ENCODE data around the gene CDC23.

Gene CDC23

GRCh38 chr5:138234651-138235050, 21.5 kb upstream of the CDC23 start:
- CTCF ChIA-PET: interaction anchor here (1.2 to 1.3 kb wide), 3 partner anchors 11 to 118 kb away, joined by 3 to 8 read pairs (median 6); partner anchors contain the start of gene KDM3B
- TF ChIP-seq, protein P1, sequence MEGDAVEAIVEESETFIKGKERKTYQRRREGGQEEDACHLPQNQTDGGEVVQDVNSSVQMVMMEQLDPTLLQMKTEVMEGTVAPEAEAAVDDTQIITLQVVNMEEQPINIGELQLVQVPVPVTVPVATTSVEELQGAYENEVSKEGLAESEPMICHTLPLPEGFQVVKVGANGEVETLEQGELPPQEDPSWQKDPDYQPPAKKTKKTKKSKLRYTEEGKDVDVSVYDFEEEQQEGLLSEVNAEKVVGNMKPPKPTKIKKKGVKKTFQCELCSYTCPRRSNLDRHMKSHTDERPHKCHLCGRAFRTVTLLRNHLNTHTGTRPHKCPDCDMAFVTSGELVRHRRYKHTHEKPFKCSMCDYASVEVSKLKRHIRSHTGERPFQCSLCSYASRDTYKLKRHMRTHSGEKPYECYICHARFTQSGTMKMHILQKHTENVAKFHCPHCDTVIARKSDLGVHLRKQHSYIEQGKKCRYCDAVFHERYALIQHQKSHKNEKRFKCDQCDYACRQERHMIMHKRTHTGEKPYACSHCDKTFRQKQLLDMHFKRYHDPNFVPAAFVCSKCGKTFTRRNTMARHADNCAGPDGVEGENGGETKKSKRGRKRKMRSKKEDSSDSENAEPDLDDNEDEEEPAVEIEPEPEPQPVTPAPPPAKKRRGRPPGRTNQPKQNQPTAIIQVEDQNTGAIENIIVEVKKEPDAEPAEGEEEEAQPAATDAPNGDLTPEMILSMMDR (IDR thresholded peaks at IDR 0.05; ENCODE audit: control extremely low read depth, extremely low read depth, low read depth, missing control alignments): no peak
- POLR2A ChIA-PET: no interaction called here
- no peak for DNase-seq (ENCODE audit: extremely low spot score)

DNA sequence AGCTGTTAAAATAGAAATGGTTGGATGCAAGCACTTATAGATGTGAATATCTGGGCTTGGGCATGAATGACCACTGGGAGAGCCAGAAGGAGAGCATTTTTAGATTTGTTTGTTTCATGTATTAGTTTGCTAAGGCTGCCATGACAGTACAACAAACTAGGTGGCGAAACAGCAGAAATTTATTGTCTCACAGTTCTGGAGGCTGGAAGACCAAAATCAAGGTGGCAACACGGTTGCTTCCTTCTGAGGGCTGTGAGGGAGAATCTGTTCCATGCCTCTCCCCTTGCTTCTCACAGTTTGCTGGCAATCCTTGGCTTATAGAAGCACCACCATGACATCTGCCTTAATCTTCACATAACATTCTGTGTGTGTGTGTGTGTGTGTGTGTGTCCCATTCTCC, 20.2 kb upstream of the CDC23 start:
- ChIA-PET CTCF (interaction anchor here (2.7 kb wide), 1 partner anchor 10 kb away, joined by 14 read pairs; no protein-coding TSS in a partner anchor), POLR2A (interaction anchor here (0.5 to 0.7 kb wide), 2 partner anchors 90 to 116 kb away, joined by 3 to 10 read pairs; no protein-coding TSS in a partner anchor)
- TF ChIP-seq, protein P1 (IDR thresholded peaks at IDR 0.05; ENCODE audit: control extremely low read depth, extremely low read depth, low read depth, missing control alignments): no peak
- no peak for DNase-seq (ENCODE audit: extremely low spot score)

GRCh38 chr5:138230981-138231589, 18.0 kb upstream of the CDC23 start:
- TF ChIP-seq, protein P1 (IDR thresholded peaks at IDR 0.05; ENCODE audit: control extremely low read depth, extremely low read depth, low read depth, missing control alignments): no peak
- POLR2A ChIA-PET: no interaction called here
- DNase-seq (ENCODE audit: extremely low spot score): no peak
- CTCF ChIA-PET: interaction anchor here (1.0 to 2.7 kb wide), 3 partner anchors 8 to 22 kb away, joined by 4 to 14 read pairs (median 9); no protein-coding TSS in a partner anchor

DNA sequence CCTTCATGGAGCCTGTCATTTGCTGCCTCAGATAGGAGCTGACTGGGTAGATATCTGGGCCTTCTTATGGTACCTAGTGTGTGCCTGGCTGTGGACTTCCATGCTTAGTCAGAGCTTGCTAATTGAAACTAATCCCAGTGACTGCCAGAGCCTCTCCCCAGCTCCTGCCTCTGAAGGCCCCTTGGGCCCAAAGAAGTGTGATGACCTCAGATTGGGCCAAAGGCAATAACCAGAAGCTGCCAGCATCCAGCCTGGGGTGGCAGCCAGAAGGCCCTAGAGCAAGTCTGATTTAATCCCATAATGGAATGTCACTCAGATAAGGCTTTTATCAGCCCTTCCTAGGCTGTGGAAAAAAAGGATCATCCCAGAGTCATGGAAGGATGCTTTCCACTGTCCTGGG, 17.1 kb upstream of the CDC23 start:
- ChIA-PET POLR2A (no interaction called here), CTCF (interaction anchor here (0.9 kb wide), 1 partner anchor 9 kb away, joined by 3 read pairs; no protein-coding TSS in a partner anchor)
- TF ChIP-seq, protein P1 (IDR thresholded peaks at IDR 0.05; ENCODE audit: control extremely low read depth, extremely low read depth, low read depth, missing control alignments): no peak
- DNase-seq (ENCODE audit: extremely low spot score): no peak

GRCh38 chr5:138229387-138229786, 16.3 kb upstream of the CDC23 start:
- POLR2A ChIA-PET: no interaction called here

DNA sequence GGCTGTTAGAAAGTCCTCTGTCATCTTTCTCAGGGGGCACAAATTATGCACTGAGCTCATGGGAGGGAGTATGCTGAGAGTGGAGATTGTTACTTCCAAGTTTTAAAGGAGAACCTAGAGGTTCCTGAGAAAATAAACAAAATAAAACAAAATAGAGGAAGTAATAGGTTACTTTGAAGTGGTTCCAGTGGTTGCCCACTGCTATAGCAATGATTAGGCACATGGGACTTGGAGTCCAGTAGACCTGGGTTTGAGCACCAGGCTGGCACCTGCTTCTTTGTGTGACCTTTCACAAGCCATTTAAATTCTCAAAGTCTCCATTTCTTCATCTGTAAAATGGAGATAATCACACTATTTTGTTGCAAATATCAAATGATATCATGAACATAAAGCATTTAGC, 13.8 kb upstream of the CDC23 start:
- no peak for DNase-seq (ENCODE audit: extremely low spot score)
- ChIA-PET CTCF (no interaction called here), POLR2A (no interaction called here)
- TF ChIP-seq, protein P1 (IDR thresholded peaks at IDR 0.05; ENCODE audit: control extremely low read depth, extremely low read depth, low read depth, missing control alignments): no peak

More at GRCh38 chr5:138229387-138229786, 16.3 kb upstream of the CDC23 start:
- CTCF ChIA-PET: interaction anchor here (0.9 kb wide), 1 partner anchor 8 kb away, joined by 3 read pairs; no protein-coding TSS in a partner anchor
- TF ChIP-seq, protein P1 (IDR thresholded peaks at IDR 0.05; ENCODE audit: control extremely low read depth, extremely low read depth, low read depth, missing control alignments): no peak
- no peak for DNase-seq (ENCODE audit: extremely low spot score)
